ENCODE measurements around the gene CYP19A1. TPM values are rescaled to one million over a fixed set of nuclear protein-coding genes. Genes with fewer than 3 reads are reported as not detected.

Gene CYP19A1
- total and polyA plus RNA-seq, 10 of the 15 experiments (the other 5 are each of a cell fraction or from before 2014, with no cell fraction given): 0.08 to 1.8 (median 0.70) TPM

- TF ChIP-seq E2F4 (IDR thresholded peaks at IDR 0.05; ENCODE audit: low read depth, low read length) (no peak), SMC3 (IDR thresholded peaks at IDR 0.05; ENCODE audit: borderline replicate concordance, low read length) (peak; percentile 89), CTCF (IDR thresholded peaks at IDR 0.05 in 2 of 3, conservative IDR thresholded peaks at IDR 0.05 in 1 of 3; ENCODE audit: control insufficient read depth in 2 of 3, extremely low read depth in 1 of 3, insufficient read depth in 1 of 3, low read depth in 3 of 3, low read length in 3 of 3) (peak; percentile 87 to 95 (median 91)), RCOR1 (conservative IDR thresholded peaks at IDR 0.05; ENCODE audit: low read depth, low read length) (no peak), RAD51 (IDR thresholded peaks at IDR 0.05) (no peak)
These were observed 175.3 kb downstream of the CYP19A1 start (continued) for GRCh38 chr15:51162865-51163762.

GRCh38 chr15:51161491-51162220, 176.7 kb downstream of the CYP19A1 start:
- Histone ChIP-seq H3K4me1 (ENCODE audit: control insufficient read depth, insufficient read depth, low read length) (no peaks in the 10 kb centered on the region), H4K20me1 (ENCODE audit: control insufficient read depth, insufficient read depth) (no peaks in the 10 kb centered on the region), H3K4me2 (ENCODE audit: control insufficient read depth, insufficient read depth) (no peak overlapping the region), H3K9me3 (replicated peaks; ENCODE audit: control insufficient read depth, insufficient read depth, low read length) (no peaks in the 10 kb centered on the region), H3K9ac (ENCODE audit: control insufficient read depth, insufficient read depth, low read length) (no peak overlapping the region), H2AFZ (ENCODE audit: control insufficient read depth, low read depth, low read length) (no peak overlapping the region), H3K27me3 (replicated peaks in 1 of 2; ENCODE audit: control insufficient read depth in 2 of 2, insufficient read depth in 2 of 2, low read length in 1 of 2) (no peaks in the 10 kb centered on the region), H3K36me3 (ENCODE audit: control insufficient read depth in 2 of 2, insufficient read depth in 2 of 2, low read length in 1 of 2) (no peaks in the 10 kb centered on the region), H3K79me2 (ENCODE audit: control insufficient read depth, insufficient read depth, low read length) (no peaks in the 10 kb centered on the region), H3K4me3 (no peak overlapping the region), H3K27ac (ENCODE audit: control insufficient read depth, insufficient read depth) (no peak overlapping the region)
- FAIRE-seq (no peak), DNase-seq (ENCODE audit: low read depth, low spot score) (no peak), ATAC-seq (no peak)
- ChIA-PET SMC1A (ENCODE audit: uncharacterized antibody, unreplicated experiment) (interaction anchor here (1.2 to 3.0 kb wide), 7 partner anchors 10 to 337 kb away, joined by 3 to 32 read pairs (median 10); no protein-coding TSS in a partner anchor), POLR2A (no interaction called here), CTCF (interaction anchor here (0.8 to 5.5 kb wide), 22 partner anchors 8 to 240 kb away, joined by 3 to 102 read pairs (median 13); no protein-coding TSS in a partner anchor), RAD21 (ENCODE audit: unreplicated experiment) (interaction anchor here (1.0 to 3.3 kb wide), 5 partner anchors 28 to 1065 kb away, joined by 3 to 39 read pairs (median 8); no protein-coding TSS in a partner anchor)
- 18% methylated on average over 3 of the region's 3 CpGs for WGBS (ENCODE audit: insufficient coverage, insufficient replicate concordance, low lambda C conversion rate, missing lambda C conversion rate)
- in situ Hi-C loops (cut with MboI) (loop anchor here (5.0 kb wide), 1 partner anchor 221 kb away; no protein-coding TSS in a partner anchor), intact Hi-C loops (cut with micrococcal nuclease; ENCODE audit: unreplicated experiment) (loop anchor here (5.0 kb wide), 1 partner anchor 336 kb away; no protein-coding TSS in a partner anchor)
- no TSS peak for BruUV-seq (replicated peaks)
- no peak for TF ChIP-seq ASH2L (IDR thresholded peaks at IDR 0.05; ENCODE audit: borderline replicate concordance, low read depth)
- TF ChIP-seq IRF3 (IDR thresholded peaks at IDR 0.05): no peak
- TF ChIP-seq WRNIP1 (IDR thresholded peaks at IDR 0.05; ENCODE audit: borderline replicate concordance, low read depth, low read length): no peak
- no peak for TF ChIP-seq NR2C1 (IDR thresholded peaks at IDR 0.05)
- TF ChIP-seq STAT3 (IDR thresholded peaks at IDR 0.05; ENCODE audit: low read depth, low read length): no peak
- no peak for TF ChIP-seq TAF1 (IDR thresholded peaks at IDR 0.05; ENCODE audit: borderline replicate concordance, low read depth, low read length)
